RWPE1 (cell line): ENCODE measurements around the gene ETFB.
A peak's percentile ranks its signal among the peaks of the same experiment; 100 is the strongest.

Source experiments
- CTCF ChIA-PET: fragments of 350-600 bp; sonication (Branson Sonifier 250); formaldehyde crosslinking; extraction: SDS; loops from one replicate; lab custom pipeline; 2021; lab: Yijun Ruan, JAX
- POLR2A ChIA-PET: fragments of 400-600 bp; formaldehyde crosslinking; extraction: SDS; loops from one replicate; lab custom pipeline; 2020; ENCODE audit warnings: antibody characterized with exemption; ENCODE audit not compliant: low non-redundant PET; lab: Yijun Ruan, JAX
- DNase-seq: peaks from one replicate; pipeline ENCODE4 v3.0.0; 2012; ENCODE audit warnings: low spot score
- H3K27ac ChIP-seq: fragments of 450-650 bp; 2 replicates; pipeline ENCODE4 v1.5.1; 2017
- TF ChIP-seq, protein P1 (sequence below): fragments of 450-650 bp; conservative IDR thresholded peaks from 2 replicates; pipeline ENCODE4 v1.5.1; 2017; ENCODE audit warnings: low read depth, mild to moderate bottlenecking

ETFB gene

GRCh38 chr19:51346742-51347141 lies 19.4 kb downstream of the ETFB start:
- ChIA-PET POLR2A (no interaction called here), CTCF (no interaction called here)
- TF ChIP-seq, protein P1, sequence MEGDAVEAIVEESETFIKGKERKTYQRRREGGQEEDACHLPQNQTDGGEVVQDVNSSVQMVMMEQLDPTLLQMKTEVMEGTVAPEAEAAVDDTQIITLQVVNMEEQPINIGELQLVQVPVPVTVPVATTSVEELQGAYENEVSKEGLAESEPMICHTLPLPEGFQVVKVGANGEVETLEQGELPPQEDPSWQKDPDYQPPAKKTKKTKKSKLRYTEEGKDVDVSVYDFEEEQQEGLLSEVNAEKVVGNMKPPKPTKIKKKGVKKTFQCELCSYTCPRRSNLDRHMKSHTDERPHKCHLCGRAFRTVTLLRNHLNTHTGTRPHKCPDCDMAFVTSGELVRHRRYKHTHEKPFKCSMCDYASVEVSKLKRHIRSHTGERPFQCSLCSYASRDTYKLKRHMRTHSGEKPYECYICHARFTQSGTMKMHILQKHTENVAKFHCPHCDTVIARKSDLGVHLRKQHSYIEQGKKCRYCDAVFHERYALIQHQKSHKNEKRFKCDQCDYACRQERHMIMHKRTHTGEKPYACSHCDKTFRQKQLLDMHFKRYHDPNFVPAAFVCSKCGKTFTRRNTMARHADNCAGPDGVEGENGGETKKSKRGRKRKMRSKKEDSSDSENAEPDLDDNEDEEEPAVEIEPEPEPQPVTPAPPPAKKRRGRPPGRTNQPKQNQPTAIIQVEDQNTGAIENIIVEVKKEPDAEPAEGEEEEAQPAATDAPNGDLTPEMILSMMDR: no peak
- DNase-seq: no peak
- no peak overlapping the region for H3K27ac ChIP-seq

- TF ChIP-seq, protein P1: no peak
- DNase-seq: no peak
- CTCF ChIA-PET: interaction anchor here (0.6 kb wide), 1 partner anchor 17 kb away, joined by 3 read pairs; no protein-coding TSS in a partner anchor
- H3K27ac ChIP-seq: peak overlapping the region; percentile 31
- POLR2A ChIA-PET: no interaction called here
Measured at GRCh38 chr19:51345076-51345620, 21.0 kb downstream of the ETFB start.

DNA sequence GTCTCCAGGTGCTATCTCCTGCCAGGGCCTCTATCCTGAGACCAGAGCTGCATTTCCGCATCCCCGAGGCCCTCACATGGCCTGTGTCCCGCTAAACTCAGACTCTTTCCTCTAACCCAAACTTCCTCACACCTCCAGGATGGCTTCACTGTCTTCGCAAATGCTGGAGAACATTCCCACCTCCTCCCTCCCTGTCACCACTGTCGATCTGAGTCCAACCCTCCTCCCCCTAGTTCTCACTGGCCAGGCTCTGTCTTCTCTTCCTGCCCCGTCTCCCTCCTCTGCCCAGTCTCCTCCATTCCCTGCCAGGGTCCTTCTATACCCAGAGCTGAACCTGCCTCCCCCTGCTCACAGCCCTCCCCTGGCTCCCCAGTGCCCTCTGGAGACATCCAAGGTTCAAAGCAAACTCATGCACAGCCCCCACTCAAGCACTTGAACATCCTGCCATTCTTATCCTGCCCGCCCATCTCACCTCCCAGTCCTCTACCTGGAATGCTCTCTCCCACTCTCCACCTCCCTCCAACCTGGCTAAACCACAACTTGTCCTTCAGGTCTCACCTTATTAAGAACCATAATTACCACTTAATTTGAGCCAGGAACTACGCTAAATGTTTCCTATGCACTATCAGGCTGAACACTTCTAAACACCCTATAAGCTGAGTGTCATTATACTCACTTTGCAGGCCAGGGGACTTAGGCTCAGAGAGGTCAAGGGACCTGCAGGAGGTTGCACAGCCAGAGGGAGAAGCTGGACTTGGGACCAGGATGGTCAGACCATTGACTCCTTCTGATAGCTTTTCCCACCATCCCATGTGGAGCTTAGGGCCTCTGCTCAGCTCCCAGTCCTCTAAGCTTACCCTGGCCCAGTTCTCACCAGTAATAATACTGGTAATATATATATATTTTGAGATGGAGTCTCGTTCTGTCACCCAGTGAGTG lies 23.3 kb downstream of the ETFB start:
- TF ChIP-seq, protein P1: no peak
- CTCF ChIA-PET: interaction anchor here (0.6 kb wide), 1 partner anchor 42 kb away, joined by 3 read pairs; no protein-coding TSS in a partner anchor
- peak overlapping the region; percentile 56 for H3K27ac ChIP-seq
- DNase-seq: no peak
- POLR2A ChIA-PET: no interaction called here

GRCh38 chr19:51341976-51342580 lies 24.1 kb downstream of the ETFB start, which contains the start of gene VSIG10L:
TSS of gene VSIG10L (minus strand) at chr19:51342139. CDS start at chr19:51342124, 15 bp downstream.
- TF ChIP-seq, protein P1: no peak
- peak within 1 kb of the TSS; percentile 56 for H3K27ac ChIP-seq
- ChIA-PET POLR2A (interaction anchor here (1.0 kb wide), 1 partner anchor 8 kb away, joined by 3 read pairs; no protein-coding TSS in a partner anchor), CTCF (interaction anchor here (0.6 to 1.0 kb wide), 2 partner anchors 43 to 56 kb away, joined by 3 to 7 read pairs; no protein-coding TSS in a partner anchor)
- DNase-seq: no peak

DNA sequence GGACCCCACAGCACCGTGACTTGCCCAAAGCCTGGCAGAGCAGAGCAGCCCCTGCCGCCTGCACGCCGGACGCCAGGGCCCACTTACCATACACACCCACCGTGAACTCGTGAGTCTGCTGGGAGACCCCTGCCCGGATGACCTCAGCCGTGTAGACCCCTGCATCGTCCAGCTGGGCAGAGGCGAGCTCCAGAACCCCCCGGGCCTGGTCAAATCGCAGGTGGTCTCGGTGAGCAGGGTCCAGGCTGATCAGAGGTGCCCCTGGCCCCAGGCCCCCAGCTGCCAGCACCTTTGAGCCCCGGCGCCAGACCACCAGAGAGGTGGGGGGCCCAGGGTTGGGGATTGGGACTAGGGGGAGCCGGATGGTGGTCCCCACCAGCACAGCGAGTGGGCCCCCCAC lies 25.1 kb downstream of the ETFB start:
- ChIA-PET CTCF (interaction anchor here (0.6 to 1.0 kb wide), 4 partner anchors 9 to 96 kb away, joined by 3 to 7 read pairs (median 4); no protein-coding TSS in a partner anchor), POLR2A (no interaction called here)
- H3K27ac ChIP-seq: peak overlapping the region; percentile 56
- no peak for DNase-seq
- TF ChIP-seq, protein P1: no peak
